Kidney tubule cell (primary cell): ENCODE measurements around the gene RET.
"Not testable (repeated sequence)": the region's sequence is repeated elsewhere in the genome, so short reads cannot be mapped to it uniquely, and the experiment has no call there.

ENCODE experiments used
- DNase-seq: peaks from one replicate; pipeline ENCODE4 v3.0.0-alpha.2; 2018; ENCODE audit warnings: low spot score

The RET gene

DNA sequence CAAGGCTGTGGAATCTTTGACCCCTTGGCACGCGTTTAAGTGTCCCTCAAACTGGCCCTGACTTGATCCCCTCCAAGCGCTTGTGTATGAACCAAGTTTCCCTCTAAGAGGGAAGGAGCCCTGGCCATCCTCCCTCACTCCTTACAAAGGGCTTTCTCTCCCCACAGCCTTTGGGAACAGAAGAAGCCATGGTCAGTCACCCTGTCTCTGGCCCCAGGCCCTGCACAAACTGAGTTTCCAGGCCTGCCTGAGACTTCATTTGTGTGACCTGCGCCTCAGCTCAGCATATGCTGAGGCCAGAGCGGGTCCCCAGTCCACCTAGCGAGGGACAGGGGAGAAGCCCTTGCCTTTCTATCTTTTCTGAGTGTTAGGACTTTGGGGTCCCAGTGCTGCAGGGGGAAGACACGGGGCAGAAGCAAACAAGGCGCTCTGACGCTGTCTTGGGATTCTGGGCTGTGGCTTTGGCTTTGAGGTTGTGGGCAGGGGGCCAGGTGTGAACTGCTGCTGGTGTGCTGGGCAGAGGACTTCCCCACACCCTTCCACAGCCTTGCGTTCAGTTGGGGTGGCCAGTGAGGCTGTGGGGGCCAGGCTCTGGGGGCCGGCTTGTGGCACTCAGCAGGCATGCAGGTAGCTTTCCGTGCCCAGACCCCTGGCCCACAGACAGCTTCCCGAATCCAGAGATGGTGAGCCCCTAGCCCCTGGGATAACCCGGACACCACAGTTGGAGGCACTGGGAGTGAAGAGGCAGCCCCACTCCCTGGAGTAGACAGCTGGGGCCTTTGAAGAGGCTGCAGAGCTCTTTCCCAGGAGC is 1.5 kb downstream of the RET start:
- no peak for DNase-seq

DNA sequence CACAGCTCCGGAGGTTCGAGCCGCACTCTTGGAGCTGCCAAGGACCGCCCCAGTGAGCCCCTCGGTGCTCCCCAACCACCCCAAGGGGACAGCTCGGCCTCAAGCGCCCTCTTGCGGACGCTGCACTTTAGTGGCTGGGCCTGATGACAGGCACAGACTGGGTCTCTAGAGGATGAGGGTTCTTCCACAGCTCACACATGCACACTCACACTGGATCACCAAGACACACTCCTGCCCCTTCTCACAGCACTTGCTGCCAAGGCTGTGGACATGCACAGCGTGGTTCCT is 2.1 kb downstream of the RET start:
- peak; percentile 16 for DNase-seq

DNA sequence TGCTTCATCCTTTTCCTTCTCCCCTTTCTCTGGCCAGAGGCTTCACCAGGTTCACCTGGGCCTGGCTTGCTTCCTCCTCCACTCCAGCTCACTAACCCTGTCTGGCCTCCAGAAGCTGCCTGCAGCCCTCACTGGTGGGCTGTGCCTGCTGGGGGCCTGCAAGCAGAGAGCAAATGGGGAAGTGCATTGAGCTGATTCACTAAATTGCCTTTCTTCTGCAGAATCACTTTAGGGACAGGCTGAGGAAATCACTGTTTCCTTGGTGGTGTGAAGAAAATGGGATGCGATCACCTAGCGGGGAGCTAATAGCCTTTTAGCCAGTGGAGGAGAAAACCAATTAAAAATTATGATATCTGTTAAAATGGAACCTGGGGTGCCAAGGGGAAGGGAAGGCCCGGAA is 3.0 kb downstream of the RET start:
- no peak for DNase-seq

DNA sequence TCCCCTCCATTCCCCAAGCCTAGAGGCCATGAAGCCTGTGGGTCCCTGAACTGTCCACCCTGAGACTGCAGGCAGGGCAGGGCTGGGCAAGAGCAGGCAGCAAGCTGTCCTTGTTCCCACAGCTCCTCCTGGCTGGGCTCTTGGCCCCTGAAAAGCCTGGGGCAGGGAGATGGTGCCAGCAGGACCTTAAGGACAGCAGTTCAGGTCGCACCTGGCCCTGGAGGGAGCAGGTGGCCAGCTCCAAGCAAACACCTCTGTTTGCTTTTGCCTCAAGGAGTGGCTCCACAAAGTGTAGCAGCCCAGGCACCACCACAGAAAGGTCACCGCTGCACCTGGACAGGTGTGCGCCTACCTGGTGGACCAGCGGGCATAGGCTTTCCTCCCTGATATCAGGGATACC is 5.2 kb downstream of the RET start:
- no peak for DNase-seq

- DNase-seq, result no peak
These were observed 5.9 kb downstream of the RET start for GRCh38 chr10:43082746-43083145.

GRCh38 chr10:43083764-43084163 is 6.9 kb downstream of the RET start:
- no peak for DNase-seq

DNA sequence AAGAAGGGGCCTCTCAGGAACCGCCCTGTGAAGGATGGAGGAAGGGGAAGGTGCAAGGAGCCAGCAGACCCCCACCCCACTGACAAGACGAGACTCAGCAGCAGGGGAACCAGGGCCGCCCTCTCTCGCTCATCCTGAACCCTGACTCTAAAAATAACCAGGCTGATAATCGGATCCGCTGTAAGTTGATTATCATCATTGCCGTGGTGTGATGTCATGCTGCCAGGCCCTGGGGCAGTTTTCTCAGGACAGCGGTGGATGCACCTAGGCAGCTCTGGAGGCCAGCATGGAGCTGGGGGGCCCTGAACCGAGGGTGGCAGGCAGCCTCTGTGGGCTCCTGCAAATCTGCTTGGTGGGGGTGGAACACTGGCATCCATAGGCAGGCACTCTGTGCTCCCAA is 7.9 kb downstream of the RET start:
- DNase-seq, result no peak

DNA sequence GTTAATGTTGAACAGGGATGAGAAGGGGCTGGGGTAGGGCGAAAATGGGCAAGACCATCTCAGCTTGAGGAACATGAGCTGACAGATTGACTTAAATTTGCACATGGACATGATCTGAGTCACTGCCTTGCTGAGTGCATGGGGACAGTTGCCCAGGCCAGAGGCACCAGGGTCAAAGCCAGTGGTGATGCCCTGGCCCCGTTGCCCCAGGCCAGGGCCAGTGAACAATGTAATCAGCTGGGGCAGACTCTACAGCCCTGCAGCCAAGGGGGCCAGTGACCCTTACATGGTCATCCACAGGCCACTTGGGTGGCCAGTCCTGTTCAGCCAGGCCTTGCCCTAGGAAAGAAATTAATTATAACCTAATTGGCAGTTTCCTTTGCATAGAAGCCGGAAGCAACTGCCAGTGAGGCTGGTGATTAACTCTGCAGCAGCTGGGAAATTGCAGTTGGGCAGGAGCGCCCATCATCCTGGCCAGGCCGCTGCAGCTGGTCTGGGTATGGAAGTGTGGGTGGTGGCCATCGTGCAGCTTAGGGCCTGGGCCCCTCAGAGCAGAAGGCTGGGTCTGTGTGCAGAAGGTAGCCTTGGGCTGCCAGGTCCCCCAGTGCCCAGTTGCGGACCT is 9.6 kb downstream of the RET start:
- no peak for DNase-seq

DNA sequence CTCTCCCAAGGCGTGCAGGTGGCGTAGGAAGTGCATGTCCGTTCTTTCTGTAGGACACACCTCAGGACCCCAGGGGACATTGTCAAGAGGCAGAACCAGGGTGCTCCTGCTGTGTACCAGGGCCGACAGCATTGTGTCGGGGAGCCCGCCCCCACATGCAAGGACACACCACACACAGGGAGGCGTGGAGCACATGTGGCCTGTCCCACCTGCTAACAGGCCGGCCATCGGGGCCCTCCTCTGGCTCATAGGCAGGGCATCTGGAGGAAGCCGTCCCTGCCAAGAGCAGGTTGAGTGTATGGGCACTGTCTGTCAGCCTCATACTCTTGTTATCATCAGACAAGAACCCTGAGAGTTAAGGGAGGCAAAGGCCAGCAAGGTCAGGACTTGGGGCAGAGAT is 12.7 kb downstream of the RET start:
- DNase-seq, result no peak

DNA sequence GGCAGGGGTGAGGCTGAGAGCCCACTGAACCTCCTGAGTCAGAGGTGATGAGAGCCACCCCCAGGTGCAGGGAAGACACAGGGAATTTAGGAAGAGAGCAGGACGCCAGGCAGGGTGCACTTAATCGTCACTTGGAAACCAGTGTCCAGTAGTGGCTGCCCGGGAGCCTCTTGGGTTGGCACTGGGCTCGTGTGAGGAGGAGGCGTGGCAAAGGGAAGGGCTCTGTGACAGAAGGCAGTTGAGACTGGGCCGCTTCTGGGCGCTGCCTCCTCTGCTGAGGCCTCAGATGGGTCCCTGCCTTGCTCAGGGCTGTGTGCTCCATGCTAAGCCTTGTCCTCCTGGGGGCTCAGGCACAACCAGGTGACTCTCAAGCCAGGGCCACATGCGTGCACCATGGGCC is 13.3 kb downstream of the RET start:
- DNase-seq, result no peak

- no peak for DNase-seq
These were observed 13.8 kb downstream of the RET start for GRCh38 chr10:43090664-43091063.

GRCh38 chr10:43091846-43092245 is 15.0 kb downstream of the RET start:
- DNase-seq, result peak; percentile 26

- no peak for DNase-seq
These were observed 16.7 kb downstream of the RET start for GRCh38 chr10:43093423-43094076.

GRCh38 chr10:43094085-43094484 is 17.2 kb downstream of the RET start:
- DNase-seq, result no peak

DNA sequence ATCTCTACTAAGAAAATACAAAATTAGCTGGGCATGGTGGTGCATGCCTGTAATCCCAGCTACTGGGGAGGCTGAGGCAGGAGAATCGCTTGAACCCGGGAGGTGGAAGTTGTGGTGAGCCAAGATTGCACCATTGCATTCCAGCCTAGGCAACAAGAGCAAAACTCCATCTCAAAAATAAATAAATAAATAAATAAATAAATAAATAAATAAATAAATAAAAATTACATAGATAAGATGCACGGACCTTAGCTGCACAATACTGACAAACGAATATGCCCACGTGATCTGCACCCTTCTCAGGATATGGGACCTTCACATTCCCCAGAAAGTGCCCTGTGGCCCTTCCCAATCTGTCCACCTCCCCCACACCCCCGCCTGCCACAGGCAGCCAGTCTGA is 22.5 kb downstream of the RET start:
- DNase-seq, result not testable (repeated sequence)

GRCh38 chr10:43099928-43100327 is 23.1 kb downstream of the RET start:
- DNase-seq, result no peak

GRCh38 chr10:43100366-43100765 is 23.5 kb downstream of the RET start:
- DNase-seq, result no peak

- no peak for DNase-seq
These were observed 25.4 kb downstream of the RET start for GRCh38 chr10:43102063-43102828.

DNA sequence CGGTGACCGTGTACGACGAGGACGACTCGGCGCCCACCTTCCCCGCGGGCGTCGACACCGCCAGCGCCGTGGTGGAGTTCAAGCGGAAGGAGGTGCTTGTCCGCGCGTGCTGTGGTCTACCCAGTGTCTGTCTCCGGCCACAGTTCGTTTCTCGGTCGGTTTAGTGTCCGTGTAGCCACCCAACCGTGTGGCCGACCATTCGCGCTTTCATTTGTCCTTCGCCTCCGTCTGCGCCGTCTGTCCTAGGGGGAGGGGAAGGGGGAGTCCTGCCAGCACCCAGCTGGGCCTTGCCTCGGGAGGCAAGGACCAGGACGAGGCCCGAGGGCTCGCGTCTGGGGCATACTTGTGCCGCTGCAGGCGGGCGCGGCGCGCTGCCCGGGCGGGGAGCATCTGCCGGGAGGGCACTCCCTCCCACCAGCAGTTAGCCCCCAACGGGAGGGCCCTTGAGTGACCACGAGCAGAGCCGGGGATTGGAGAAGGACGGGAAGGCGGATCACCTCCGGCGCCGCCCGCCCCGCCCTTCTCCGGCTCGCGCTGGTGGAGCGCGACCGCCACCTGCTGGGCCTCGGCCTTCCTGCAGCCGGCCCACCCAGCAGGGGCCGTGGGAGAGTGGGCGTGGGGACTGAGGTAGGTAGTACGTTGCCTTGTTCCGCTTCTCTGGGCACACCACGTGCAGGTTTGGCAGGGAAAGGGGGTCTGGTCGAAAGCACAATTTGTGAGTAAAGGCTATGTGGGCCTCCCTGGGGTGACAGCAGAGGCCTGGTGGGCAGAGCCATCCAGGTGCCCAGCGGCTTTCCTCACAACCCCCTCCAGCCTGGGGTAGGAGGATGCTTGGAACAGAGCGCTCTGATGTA is 28.5 kb downstream of the RET start:
- DNase-seq, result peak; percentile 68

DNA sequence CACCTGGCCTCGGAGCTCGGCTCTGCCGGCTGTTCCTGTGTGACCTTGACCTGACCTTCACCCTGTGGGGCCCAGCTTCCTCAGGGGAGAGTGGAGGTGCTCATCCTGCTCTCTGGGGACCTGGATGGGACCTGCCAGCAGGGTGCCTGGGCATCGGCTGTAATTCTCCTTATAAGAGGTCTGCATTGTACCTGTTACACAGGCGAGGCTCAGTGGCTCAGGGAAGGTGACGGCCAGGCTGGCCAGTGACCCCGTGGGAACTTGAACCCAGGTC is 29.0 kb downstream of the RET start:
- DNase-seq, result no peak

DNA sequence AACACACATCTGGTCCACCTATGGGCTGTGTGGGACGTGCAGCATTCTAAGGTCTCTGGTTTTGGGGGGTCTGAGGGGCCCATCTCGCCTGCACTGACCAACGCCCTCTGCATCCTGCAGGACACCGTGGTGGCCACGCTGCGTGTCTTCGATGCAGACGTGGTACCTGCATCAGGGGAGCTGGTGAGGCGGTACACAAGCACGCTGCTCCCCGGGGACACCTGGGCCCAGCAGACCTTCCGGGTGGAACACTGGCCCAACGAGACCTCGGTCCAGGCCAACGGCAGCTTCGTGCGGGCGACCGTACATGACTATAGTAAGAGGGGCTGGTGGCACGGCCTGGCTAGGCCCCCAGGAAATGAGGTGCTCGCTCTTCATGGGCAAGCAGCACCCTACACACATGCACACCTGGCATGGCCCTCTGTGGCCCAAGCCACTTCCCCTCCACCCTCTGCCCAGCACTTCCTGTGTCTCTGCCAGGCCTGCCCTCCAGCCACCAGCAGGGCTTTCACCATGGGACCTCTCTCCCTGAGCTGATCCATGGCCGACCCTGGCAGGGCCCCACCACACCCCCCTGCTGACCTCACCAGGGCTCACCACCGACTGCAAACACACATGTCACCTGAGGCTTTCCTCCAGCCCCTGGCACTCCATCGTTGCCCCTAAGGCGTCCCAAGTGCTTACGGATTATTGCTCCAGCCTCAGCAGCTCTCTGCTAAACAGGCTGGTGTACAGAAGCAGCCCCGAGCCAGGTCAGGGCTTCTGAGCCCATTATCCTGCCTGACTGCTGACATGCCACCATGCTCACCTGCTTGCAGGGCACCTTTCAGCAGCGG is 29.6 kb downstream of the RET start:
- no peak for DNase-seq
